ENCODE data around the gene CNTNAP2.
A peak's percentile ranks its signal among the peaks of the same experiment; 100 is the strongest.

CNTNAP2 gene

GRCh38 chr7:147235645-147236382 lies 1119.2 kb downstream of the CNTNAP2 start:
- TF ChIP-seq CTCF (conservative IDR thresholded peaks at IDR 0.05; ENCODE audit: low read depth, low read length) = no peak
- no peak for DNase-seq (ENCODE audit: low read depth)
- H3K4me3 ChIP-seq (ENCODE audit: low read depth, low read length) = no peak overlapping the region

GRCh38 chr7:147240468-147240867 lies 1123.9 kb downstream of the CNTNAP2 start:
- H3K4me3 ChIP-seq (ENCODE audit: low read depth, low read length) = no peak overlapping the region
- DNase-seq (ENCODE audit: low read depth) = no peak
- no peak for TF ChIP-seq CTCF (conservative IDR thresholded peaks at IDR 0.05; ENCODE audit: low read depth, low read length)

- peak; percentile 91 for TF ChIP-seq CTCF (conservative IDR thresholded peaks at IDR 0.05; ENCODE audit: low read depth, low read length)
- peak; percentile 63 for DNase-seq (ENCODE audit: low read depth)
- no peak overlapping the region for H3K4me3 ChIP-seq (ENCODE audit: low read depth, low read length)
These were observed 1128.7 kb downstream of the CNTNAP2 start for GRCh38 chr7:147245274-147245673.

- H3K4me3 ChIP-seq (ENCODE audit: low read depth, low read length) = no peak overlapping the region
- peak; percentile 6 for DNase-seq (ENCODE audit: low read depth)
- peak; percentile 28 for TF ChIP-seq CTCF (conservative IDR thresholded peaks at IDR 0.05; ENCODE audit: low read depth, low read length)
These were observed 1133.4 kb downstream of the CNTNAP2 start for GRCh38 chr7:147249956-147250355.

GRCh38 chr7:147251751-147252325 lies 1135.2 kb downstream of the CNTNAP2 start:
- DNase-seq (ENCODE audit: low read depth) = no peak
- TF ChIP-seq CTCF (conservative IDR thresholded peaks at IDR 0.05; ENCODE audit: low read depth, low read length) = no peak
- H3K4me3 ChIP-seq (ENCODE audit: low read depth, low read length) = no peak overlapping the region

GRCh38 chr7:147261693-147262092 lies 1145.1 kb downstream of the CNTNAP2 start:
- no peak for TF ChIP-seq CTCF (conservative IDR thresholded peaks at IDR 0.05; ENCODE audit: low read depth, low read length)
- no peak overlapping the region for H3K4me3 ChIP-seq (ENCODE audit: low read depth, low read length)
- no peak for DNase-seq (ENCODE audit: low read depth)

- no peak overlapping the region for H3K4me3 ChIP-seq (ENCODE audit: low read depth, low read length)
- TF ChIP-seq CTCF (conservative IDR thresholded peaks at IDR 0.05; ENCODE audit: low read depth, low read length) = no peak
- DNase-seq (ENCODE audit: low read depth) = no peak
These were observed 1148.9 kb downstream of the CNTNAP2 start for GRCh38 chr7:147265528-147265927.

Measured in choroid plexus epithelial cell (primary cell).